Esophagus muscularis mucosa (tissue), 3 donors: ENCODE data around the gene GTPBP3.

Experiments
- POLR2A ChIP-seq: fragments of 450-650 bp; IDR thresholded peaks from one replicate; pipeline ENCODE4 v1.6.1; 2017; ENCODE audit warnings: antibody characterized with exemption, moderate library complexity, mild to moderate bottlenecking, low read depth
- POLR2AphosphoS5 ChIP-seq, 2 donors: sonication (generic); formaldehyde crosslinking; IDR thresholded peaks; one replicate each; pipeline ENCODE4 v1.6.1; 2017; ENCODE audit warnings: antibody characterized with exemption in 2 of 2
- TF ChIP-seq, protein P1 (sequence below), 3 experiments: fragments of 200-600 bp in 2 of 3; fragments of 450-650 bp in 1 of 3; sonication (generic) in 2 of 3; IDR thresholded peaks; one replicate each; pipeline ENCODE4 v1.5.1; 2017 to 2019; ENCODE audit warnings: antibody characterized with exemption in 3 of 3, mild to moderate bottlenecking in 2 of 3, moderate library complexity in 1 of 3

DNA sequence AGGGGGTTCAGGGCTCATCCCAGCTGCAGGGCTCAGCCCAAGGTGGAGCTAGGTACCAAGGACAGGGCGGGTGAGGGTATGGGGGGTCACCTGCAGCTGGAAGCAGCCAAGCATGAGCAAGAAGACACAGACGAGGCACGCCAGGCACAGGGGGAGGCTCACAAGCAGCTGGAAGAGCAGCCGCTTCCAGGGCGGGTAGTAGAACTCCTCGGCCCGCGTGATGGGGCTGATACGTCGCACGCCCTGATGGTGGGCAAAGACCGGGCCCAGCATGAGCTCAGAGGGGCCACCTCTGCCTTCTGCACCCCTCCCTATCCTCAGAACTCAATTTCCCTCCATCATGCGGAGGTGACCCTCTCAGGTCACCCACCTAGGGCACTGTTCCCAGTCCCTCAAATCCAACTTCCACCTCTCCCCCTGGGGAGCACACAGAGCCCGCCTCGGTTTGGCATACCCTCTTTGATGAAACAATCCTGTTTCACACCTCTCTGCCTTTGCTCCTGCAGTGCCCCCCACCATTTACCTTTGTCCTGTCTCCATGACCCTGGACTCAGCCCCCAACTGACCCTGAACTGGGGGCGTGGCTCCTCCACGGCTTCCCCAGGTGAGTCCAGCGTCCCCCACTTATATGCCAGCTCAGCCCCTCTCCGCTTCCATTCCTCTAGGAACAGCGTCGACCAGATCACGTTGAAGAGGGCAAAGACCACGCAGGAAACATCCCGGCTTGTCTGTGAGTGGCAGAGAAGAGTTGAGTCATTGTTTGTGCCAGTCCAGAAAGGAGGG lies 6.9 kb upstream of the GTPBP3 start:
- TF ChIP-seq, protein P1, sequence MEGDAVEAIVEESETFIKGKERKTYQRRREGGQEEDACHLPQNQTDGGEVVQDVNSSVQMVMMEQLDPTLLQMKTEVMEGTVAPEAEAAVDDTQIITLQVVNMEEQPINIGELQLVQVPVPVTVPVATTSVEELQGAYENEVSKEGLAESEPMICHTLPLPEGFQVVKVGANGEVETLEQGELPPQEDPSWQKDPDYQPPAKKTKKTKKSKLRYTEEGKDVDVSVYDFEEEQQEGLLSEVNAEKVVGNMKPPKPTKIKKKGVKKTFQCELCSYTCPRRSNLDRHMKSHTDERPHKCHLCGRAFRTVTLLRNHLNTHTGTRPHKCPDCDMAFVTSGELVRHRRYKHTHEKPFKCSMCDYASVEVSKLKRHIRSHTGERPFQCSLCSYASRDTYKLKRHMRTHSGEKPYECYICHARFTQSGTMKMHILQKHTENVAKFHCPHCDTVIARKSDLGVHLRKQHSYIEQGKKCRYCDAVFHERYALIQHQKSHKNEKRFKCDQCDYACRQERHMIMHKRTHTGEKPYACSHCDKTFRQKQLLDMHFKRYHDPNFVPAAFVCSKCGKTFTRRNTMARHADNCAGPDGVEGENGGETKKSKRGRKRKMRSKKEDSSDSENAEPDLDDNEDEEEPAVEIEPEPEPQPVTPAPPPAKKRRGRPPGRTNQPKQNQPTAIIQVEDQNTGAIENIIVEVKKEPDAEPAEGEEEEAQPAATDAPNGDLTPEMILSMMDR (IDR thresholded peaks at IDR 0.05) = no peak
- TF ChIP-seq POLR2A (no peak), POLR2AphosphoS5 (IDR thresholded peaks at IDR 0.05) (no peak)
